Esophagus muscularis mucosa (tissue), 3 donors: Measurements from ENCODE around the gene LIMS3.
"Not testable (repeated sequence)": the region's sequence is repeated elsewhere in the genome, so short reads cannot be mapped to it uniquely, and the experiment has no call there.

Experiments
- CTCF ChIP-seq, 3 experiments: fragments of 200-600 bp in 2 of 3; fragments of 450-650 bp in 1 of 3; sonication (generic) in 2 of 3; IDR thresholded peaks; one replicate each; pipeline ENCODE4 v1.5.1; 2017 to 2019; ENCODE audit warnings: antibody characterized with exemption in 3 of 3, mild to moderate bottlenecking in 2 of 3, moderate library complexity in 1 of 3
- POLR2A ChIP-seq: fragments of 450-650 bp; IDR thresholded peaks from one replicate; pipeline ENCODE4 v1.6.1; 2017; ENCODE audit warnings: antibody characterized with exemption, moderate library complexity, mild to moderate bottlenecking, low read depth

- not testable (repeated sequence) for TF ChIP-seq CTCF (IDR thresholded peaks at IDR 0.05); POLR2A
These were observed at the start of gene LIMS3 for GRCh38 chr2:109898462-109899336.
